LNCAP (cell line): ENCODE data around the gene HCCS.

Experiments
- TF ChIP-seq, protein P1 (sequence below): fragments of 450-650 bp; IDR thresholded peaks from 2 replicates; pipeline ENCODE4 v1.5.1; 2017; ENCODE audit warnings: mild to moderate bottlenecking

Gene HCCS

DNA sequence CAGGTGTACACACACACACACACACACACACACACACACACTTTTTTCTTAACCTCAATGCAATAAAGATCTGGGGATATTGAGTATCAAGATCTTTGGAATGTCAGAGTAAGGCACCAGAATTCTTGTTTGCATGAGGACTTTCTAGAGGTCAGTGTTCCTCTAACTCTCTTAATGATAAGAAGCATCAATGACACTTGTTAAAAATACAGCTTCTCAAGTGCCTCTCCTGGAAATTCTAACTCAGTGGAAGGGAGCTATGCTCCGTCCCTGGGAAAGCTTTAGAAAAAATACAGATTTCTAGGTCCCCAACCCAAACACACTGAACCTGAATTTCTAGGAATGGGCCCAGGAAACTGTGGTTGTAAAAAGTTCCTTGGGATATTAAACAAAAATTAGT is 25.8 kb upstream of the HCCS start:
- TF ChIP-seq, protein P1, sequence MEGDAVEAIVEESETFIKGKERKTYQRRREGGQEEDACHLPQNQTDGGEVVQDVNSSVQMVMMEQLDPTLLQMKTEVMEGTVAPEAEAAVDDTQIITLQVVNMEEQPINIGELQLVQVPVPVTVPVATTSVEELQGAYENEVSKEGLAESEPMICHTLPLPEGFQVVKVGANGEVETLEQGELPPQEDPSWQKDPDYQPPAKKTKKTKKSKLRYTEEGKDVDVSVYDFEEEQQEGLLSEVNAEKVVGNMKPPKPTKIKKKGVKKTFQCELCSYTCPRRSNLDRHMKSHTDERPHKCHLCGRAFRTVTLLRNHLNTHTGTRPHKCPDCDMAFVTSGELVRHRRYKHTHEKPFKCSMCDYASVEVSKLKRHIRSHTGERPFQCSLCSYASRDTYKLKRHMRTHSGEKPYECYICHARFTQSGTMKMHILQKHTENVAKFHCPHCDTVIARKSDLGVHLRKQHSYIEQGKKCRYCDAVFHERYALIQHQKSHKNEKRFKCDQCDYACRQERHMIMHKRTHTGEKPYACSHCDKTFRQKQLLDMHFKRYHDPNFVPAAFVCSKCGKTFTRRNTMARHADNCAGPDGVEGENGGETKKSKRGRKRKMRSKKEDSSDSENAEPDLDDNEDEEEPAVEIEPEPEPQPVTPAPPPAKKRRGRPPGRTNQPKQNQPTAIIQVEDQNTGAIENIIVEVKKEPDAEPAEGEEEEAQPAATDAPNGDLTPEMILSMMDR = no peak

DNA sequence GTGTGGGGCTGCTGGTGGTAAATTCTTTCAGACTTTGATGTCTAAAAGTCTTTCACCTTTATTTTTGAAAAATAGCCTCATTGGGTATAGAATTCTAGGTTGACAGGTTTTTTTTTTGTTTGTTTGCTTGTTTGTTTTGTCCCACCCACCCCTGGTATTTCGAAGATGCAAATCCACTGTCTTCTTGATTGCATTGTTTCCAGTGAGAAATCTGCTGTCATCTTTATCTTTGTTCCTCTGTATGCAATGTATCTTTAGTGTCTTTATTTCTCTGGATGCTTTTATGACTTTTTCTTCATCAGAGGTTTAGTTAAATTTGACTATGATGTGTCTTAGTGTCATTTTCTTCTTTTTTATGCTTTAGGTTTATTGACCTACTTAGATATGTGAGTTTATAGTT is 21.3 kb upstream of the HCCS start:
- TF ChIP-seq, protein P1 = no peak

DNA sequence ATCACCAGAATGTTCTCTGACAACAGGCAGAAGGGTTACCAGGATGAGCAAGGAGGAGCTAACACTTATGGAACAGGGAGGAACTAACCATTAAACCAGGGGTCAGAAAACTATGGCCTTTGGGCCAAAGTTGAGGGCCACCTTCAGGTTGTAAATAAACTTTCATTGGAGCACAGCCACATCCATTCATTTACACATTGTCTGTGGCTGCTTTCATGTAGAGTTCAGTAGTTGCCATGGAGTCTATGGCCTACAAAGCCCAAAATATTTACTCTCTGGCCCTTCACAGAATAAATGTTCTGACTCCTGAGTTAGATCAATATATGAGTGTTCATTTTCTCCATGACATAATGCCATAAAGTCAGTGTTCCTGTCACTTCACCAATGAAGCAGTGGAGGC is 13.2 kb upstream of the HCCS start:
- TF ChIP-seq, protein P1 = no peak

DNA sequence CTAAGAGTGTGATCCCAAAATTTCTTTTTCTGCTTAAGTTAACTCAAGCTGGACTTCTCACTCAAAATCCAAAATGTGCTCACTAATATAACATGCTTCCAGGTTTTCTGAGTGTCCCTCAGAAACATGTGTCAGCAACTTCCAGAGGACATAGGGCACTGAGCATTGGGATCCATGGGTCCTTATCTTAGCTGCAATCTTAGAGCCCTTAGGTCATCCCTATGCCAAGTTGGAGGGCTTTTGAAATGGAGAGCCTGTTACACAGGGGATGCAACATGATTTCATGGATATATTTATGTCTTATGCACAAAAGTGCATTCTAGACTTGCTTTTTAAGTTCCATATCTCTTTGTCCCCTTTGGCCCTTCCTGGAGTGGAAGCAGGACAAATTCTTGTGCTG is 11.7 kb upstream of the HCCS start:
- TF ChIP-seq, protein P1 = no peak

DNA sequence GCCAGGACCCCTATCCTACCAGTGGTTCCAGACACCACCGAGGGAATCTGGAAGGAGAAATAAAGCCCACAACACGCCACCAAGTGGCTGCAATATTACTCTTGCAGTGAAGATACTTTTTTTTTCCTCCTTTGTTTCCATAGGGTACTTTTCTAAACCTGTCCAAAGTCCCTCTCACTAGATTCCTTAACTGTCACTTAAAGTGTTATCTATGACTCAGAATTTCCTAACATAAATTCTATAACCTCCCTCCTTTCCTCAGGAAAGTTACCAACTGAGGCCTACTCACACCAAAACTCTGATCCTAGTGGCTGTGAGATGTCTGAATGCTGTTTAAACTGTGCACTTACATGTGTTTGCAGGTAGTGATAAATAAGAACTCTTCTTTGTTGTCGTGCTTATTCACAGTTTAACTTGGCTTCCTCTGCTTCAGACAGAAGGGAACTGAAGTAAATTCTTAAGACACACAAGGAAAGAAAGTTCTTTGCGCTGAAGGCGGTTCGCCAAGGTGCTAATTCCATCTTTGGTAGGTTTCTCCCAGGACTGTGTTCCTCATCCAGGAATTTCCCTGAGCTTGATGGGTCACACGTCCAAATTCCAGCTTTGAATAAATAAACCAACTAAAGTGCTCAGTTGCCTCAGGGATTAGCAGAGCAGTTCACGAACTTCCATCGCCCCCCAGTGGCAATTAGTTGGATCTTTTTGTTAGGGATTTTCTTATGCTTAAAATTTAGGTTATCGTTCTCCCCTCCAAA is 10.7 kb upstream of the HCCS start:
- TF ChIP-seq, protein P1 = peak; percentile 44

DNA sequence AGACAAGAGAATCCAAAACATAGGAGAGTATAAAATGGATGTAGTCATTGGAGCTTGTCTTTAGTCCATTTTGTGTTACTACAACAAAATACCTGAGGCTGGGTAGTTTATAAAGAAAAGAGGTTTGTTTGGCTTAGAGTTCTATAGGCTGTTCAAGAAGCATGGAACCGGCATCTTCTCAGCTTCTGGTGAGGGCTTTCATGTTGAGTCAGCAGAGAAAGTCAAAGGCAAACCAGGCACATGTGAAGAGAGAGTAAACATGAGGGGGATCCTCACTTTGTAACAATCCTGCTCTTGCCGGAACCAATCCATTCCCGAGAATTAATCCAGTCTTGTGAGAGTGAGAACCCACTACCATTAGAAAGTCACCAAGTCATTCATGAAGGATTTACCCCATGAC is 8.1 kb upstream of the HCCS start:
- TF ChIP-seq, protein P1 = no peak

DNA sequence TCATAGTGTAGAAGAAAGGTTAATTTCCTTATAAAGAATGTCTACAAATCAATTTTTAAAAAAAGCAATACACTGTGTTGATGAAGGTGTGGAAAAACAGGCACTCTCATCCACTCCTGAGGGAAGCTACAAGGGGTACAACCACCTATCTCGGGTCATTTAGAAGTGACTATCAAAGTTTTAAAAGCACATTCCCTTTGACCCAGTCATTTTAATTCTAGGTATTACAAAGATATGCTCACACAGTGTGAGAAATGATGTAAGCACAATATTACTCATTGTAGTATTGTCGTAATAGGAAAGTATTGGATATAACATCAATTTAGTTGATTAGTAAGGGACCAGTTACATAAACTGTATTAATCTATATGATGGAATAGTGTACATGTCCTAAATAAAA is 7.4 kb upstream of the HCCS start:
- TF ChIP-seq, protein P1 = no peak

DNA sequence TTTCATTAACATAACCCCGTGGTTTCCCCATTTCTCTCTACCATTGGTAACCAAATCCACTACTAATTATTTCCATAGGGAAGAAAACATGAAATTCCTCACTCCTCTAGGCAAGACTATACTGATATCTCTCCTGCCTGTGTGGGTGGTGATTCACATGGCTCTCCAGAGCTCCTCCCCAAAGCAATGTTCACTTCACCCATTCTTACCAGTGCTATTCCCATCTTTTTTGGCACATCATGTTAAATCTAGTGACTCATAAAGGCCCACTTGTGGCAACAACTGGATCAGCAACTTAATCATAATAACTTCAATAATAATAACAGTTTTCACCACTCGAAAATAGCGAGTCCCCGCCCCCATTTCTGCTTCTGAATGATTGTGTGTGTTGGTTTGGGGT is 6.1 kb upstream of the HCCS start:
- TF ChIP-seq, protein P1 = no peak
